HEK293 (cell line): Measurements from ENCODE around the gene KHSRP.
A peak's percentile ranks its signal among the peaks of the same experiment; 100 is the strongest.

ENCODE experiments used
- BCL6B ChIP-seq: fragments of 450-650 bp; formaldehyde crosslinking; IDR thresholded peaks from 2 replicates; pipeline ENCODE4 v1.5.1; 2017; ENCODE audit warnings: missing biosample characterization, missing genetic modification characterization
- CTCF ChIP-seq: fragments of 450-650 bp; formaldehyde crosslinking; IDR thresholded peaks from 2 replicates; pipeline ENCODE4 v1.5.1; 2016; ENCODE audit warnings: missing biosample characterization, missing genetic modification characterization
- OSR2 ChIP-seq: fragments of 450-650 bp; formaldehyde crosslinking; IDR thresholded peaks from 2 replicates; pipeline ENCODE4 v1.5.1; 2016; ENCODE audit warnings: missing biosample characterization, missing genetic modification characterization
- PRDM10 ChIP-seq: fragments of 450-650 bp; formaldehyde crosslinking; IDR thresholded peaks from 2 replicates; pipeline ENCODE4 v1.5.1; 2016; ENCODE audit warnings: missing biosample characterization, missing genetic modification characterization
- SP2 ChIP-seq: fragments of 450-650 bp; formaldehyde crosslinking; IDR thresholded peaks from 2 replicates; pipeline ENCODE4 v1.5.1; 2016; ENCODE audit warnings: missing biosample characterization, missing genetic modification characterization
- ZNF138 ChIP-seq: fragments of 450-650 bp; formaldehyde crosslinking; IDR thresholded peaks from 2 replicates; pipeline ENCODE4 v1.5.1; 2016; ENCODE audit warnings: missing biosample characterization, missing genetic modification characterization, borderline replicate concordance
- ZNF23 ChIP-seq: fragments of 450-650 bp; formaldehyde crosslinking; IDR thresholded peaks from 2 replicates; pipeline ENCODE4 v1.5.1; 2016; ENCODE audit warnings: missing biosample characterization, missing genetic modification characterization, borderline replicate concordance
- ZNF561 ChIP-seq: fragments of 450-650 bp; IDR thresholded peaks from 2 replicates; pipeline ENCODE4 v1.5.1; 2018; ENCODE audit warnings: missing biosample characterization, missing genetic modification characterization, borderline replicate concordance
- TF ChIP-seq, protein P1 (sequence below): fragments of 450-650 bp; formaldehyde crosslinking; IDR thresholded peaks from 2 replicates; pipeline ENCODE4 v1.5.1; 2016; ENCODE audit warnings: missing biosample characterization, missing genetic modification characterization

GRCh38 chr19:6423499-6424194 lies 964 bp downstream of the KHSRP start:
- TF ChIP-seq ZNF561 (tag by site-specific recombination) = no peak
- peak; percentile 77 for TF ChIP-seq PRDM10 (tag by site-specific recombination)
- no peak for TF ChIP-seq OSR2 (tag by site-specific recombination)
- TF ChIP-seq BCL6B (tag by site-specific recombination) = no peak
- TF ChIP-seq, protein P1, sequence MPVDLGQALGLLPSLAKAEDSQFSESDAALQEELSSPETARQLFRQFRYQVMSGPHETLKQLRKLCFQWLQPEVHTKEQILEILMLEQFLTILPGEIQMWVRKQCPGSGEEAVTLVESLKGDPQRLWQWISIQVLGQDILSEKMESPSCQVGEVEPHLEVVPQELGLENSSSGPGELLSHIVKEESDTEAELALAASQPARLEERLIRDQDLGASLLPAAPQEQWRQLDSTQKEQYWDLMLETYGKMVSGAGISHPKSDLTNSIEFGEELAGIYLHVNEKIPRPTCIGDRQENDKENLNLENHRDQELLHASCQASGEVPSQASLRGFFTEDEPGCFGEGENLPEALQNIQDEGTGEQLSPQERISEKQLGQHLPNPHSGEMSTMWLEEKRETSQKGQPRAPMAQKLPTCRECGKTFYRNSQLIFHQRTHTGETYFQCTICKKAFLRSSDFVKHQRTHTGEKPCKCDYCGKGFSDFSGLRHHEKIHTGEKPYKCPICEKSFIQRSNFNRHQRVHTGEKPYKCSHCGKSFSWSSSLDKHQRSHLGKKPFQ = no peak
- TF ChIP-seq ZNF23 (tag by site-specific recombination) = no peak
- TF ChIP-seq CTCF (tag by site-specific recombination) = no peak
- no peak for TF ChIP-seq ZNF138 (tag by site-specific recombination)
- TF ChIP-seq SP2 (tag by site-specific recombination) = peak; percentile 86
